Activated gamma-delta T cell (primary cell): ENCODE measurements around the gene REXO5.
"Not testable (repeated sequence)": the region's sequence is repeated elsewhere in the genome, so short reads cannot be mapped to it uniquely, and the experiment has no call there.

Source experiments
- DNase-seq: peaks from one replicate; lab custom pipeline; 2025; lab: John Stamatoyannopoulos, UW
- total RNA-seq, 2 donors: gene quantifications; one replicate each; lab custom pipeline; 2026; lab: John Stamatoyannopoulos, UW

The REXO5 gene, protein sequence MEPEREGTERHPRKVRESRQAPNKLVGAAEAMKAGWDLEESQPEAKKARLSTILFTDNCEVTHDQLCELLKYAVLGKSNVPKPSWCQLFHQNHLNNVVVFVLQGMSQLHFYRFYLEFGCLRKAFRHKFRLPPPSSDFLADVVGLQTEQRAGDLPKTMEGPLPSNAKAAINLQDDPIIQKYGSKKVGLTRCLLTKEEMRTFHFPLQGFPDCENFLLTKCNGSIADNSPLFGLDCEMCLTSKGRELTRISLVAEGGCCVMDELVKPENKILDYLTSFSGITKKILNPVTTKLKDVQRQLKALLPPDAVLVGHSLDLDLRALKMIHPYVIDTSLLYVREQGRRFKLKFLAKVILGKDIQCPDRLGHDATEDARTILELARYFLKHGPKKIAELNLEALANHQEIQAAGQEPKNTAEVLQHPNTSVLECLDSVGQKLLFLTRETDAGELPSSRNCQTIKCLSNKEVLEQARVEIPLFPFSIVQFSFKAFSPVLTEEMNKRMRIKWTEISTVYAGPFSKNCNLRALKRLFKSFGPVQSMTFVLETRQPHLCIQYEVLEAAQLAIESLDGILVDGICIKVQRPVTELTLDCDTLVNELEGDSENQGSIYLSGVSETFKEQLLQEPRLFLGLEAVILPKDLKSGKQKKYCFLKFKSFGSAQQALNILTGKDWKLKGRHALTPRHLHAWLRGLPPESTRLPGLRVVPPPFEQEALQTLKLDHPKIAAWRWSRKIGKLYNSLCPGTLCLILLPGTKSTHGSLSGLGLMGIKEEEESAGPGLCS
- total RNA-seq: 1.1 to 5.1 reads per million in 2 donors

DNA sequence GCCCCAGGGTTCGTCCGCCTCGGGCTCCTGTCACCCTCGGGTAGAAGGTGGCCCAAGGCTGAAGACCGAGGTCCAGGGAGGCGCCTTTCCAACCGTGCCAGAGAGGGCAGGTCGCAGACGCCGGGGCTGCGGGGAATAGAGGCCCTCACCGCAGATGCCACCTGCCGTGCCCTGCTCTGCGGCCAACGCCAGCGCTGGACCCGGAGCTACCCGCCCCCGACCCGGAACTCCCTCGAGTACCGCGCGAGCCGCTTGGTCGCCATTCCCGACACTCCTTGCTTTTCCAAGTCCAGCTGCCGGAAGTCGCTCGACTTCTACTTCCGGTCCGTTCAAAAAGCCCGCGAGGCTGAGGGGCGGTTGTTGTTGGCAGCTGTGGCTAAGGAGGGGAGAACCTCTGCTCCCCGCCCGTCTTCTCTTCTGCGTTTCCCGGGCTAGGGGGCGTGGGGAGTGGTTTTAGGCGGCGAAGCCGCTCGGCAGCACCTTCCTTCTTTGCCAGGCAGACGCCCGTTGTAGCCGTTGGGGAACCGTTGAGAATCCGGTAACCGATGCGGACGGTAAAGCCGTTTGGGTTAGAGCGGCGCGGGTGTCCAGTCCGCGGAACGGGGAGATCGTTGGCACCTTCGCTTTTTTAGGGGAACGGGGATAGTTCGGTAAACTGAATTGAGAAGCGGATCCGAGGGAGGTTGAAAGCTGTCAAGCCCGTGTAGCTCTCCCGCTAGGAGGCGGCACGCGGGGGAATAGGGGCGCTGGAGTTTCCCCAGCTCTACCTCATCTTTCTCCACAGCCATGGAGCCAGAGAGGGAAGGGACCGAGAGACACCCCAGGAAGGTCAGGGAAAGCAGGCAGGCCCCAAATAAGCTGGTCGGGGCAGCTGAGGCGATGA lies at the start of gene REXO5, which contains the start of gene ERI2:
TSS of gene REXO5 (plus strand) at position 360 of the 883 bp plus-strand sequence. CDS start at position 787, 427 bp downstream.
TSS of gene ERI2 (minus strand) at position 305 of the 883 bp plus-strand sequence. CDS start at position 263, 42 bp downstream.
- DNase-seq: peak; percentile 30

DNA sequence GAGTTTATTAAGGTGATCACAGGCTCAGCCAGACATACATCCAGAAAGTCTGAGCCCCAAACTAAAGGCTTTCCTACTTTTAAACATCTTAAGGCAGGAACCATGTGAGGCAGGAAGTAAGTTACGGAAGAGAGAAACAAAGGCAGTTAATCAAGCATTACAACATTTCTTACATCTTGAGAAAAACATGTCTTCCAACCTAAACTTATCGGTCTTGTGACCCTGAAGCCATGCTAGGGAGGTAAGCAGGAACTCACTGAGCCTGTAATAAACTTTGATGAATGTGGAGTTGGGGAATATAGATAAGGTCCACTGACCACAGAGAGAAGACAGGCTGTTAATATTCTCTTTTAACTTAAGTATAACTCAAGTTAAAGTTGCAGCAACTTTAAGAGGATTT lies 46.0 kb upstream of the REXO5 start:
- no peak for DNase-seq

DNA sequence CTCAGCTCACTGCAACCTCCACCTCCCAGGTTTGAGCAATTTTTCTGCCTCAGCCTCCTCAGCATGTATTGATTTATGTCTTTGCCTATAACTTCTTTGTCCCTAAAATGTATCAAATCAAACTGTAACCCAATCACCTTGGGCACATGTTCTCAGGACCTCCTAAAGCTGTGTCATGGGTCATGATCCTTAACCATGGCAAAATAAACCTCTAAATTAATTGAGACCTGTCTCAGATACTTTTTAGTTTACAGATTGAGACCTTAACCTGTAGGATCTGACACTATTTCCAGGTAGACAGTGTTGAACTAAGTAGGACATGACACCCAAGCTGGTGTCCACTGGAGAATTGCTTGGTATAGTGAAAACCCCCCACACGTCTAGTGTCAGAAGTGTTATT lies 45.2 kb upstream of the REXO5 start:
- no peak for DNase-seq

DNA sequence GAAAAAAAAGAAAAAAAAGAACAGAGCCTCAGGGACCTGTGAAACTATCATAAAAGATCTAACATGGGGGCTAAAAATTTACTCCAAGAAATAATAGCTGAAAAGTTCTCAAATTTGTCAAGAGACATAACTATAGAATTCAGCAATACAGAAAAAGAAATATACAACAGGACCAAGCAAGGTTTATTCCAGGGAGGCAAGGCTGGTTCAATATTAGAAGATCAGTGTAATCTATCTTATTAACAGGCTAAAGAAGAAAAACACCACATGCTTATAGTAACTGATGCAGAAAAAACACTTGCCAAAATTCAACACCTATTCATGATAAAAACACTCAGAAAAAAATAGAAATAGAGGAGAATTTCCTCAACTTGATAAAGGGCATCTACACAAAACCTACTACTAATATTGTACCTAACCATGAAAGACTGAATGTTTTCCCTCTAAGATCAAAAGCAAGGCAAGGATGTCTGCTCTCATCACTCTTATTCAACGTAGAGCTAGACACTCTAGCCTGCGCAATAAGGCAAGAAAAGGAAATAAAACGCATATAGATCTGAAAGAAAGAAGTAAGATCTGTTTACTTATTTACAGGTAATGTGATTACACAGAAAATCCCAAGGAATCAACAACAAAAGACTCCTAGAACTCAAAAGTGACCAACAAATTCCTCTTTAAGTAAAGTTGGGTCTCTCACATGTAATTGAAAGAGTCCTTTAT lies 43.8 kb upstream of the REXO5 start:
- DNase-seq: no peak

DNA sequence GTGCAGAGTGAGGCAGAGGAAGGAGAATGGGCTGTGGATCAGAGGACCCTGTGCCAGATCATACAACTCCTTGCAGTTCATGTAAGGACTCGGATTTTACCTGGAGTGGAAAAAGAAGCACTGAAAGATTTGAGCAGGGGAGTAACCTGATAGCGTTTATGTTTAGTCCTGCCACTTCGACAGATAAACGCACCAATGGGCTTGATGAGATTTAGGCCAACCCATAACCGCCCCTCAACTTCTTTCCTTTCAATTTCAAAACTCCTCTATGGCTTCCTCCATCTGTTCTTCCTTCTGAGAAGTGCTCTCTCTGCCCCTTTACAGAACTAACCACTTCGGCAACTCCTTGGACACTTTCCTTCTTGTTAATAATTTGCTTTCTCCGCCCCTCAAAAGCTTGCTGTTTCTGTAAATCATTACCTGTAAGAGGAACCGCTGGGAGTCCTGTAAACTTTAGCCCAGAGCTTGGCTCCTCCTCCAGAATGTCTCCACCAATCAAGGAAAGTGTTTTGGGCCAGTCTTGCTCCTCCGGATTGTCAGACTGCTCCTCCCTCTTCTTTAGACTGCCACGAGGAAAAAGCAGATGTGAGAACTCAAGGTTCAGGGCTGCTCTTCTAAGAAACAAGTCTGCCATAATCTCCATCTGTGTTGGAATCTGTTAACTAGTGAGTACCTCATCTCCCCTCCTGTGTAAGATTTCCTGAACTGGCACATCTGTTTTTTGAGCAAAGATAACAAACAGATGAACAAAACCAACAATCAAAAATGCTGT lies 42.7 kb upstream of the REXO5 start, which contains the start of gene ACSM3:
TSS of gene ACSM3 (plus strand) at position 554 of the 772 bp plus-strand sequence. CDS start 6,021 bp downstream, outside the sequence.
- no peak for DNase-seq

DNA sequence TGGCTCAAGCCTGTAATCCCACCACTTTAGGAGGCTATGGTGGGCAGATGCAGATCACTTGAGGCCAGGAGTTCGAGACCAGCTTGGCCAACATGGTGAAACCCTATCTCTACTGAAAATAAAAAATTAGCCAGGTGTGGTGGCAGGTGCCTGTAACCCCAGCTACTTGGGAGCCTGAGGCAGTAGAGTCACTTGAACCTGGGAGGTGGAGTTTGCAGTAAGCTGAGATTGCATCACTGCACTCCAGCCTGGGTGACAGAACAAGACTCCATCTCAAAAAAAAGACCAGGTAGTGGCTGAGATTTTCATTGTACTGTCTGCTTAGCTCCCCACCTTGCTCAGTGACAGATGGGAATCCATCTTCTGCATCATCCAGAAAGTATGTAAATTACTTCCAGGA lies 41.9 kb upstream of the REXO5 start:
- not testable (repeated sequence) for DNase-seq

DNA sequence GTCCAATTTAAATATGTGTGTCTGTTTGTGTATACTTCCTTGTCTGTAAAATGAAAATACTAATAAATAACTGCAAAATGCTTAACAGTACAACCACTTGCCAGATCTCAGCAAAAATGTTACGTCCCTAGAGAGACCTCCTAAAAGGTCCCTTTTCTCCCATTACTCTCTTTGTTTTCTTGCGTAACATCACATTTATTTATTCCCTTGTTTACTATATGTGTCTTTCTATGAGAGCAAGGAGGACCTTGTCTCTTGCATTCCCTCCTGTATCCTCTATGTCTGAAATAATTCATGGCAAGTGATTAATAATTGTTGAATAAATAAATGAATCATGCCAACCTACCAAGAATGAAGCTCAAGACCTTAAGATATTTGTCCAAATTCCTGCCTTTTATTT lies 40.6 kb upstream of the REXO5 start:
- DNase-seq: no peak

DNA sequence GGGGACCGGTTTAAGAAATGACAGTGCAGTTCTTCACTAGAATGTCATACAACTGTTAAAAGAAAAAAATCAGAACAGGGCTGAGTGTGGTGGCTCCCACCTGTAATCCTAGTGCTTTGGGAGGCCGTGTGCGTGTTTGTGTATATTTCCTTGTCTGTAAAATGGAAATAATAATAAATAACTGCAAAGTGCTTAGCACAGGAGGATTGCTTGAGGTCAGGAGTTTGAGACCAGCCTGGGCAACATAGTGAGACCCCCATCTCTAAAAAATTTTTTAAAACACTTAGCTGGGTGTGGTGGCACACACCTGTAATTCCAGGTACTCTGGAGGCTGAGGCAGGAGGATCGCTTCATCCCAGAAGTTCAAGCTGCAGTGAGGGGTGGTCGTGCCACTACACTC lies 40.0 kb upstream of the REXO5 start:
- DNase-seq: no peak

DNA sequence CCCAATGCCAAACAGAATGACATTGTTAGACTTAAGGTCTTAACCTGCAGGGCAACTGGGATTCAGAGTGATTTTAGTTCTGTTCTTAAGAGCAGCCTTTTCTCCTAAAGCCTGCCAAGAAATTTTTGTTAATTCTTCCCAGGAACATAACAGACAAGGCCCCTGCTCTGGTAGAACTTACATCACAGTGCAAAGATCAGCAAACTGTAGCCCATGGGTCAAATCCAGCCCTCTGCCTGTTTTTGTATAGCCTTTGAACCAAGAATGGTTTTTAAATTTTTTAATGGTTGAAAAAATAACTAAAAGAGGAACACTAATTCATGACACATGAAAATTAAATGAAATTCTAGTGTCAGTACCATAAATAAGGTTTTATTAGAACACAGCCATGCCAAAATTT lies 38.8 kb upstream of the REXO5 start:
- no peak for DNase-seq

DNA sequence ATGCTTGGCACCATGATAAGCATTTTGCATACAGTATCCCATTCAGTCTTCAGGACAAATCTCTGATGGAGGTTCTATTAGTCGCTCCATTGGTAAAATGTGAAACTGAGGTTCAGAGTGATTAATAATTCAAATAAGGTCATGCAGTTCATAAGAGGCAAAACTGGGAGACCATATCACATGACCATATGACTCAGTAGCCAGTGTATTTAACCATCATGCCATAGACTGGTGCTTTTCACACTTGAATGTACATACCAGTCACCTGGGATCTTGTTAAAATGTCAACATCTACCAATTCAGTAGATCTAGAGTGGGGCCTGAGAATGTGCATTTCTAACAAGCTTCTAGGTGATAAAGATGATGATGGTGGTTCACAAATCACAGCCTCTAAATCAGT lies 38.2 kb upstream of the REXO5 start:
- DNase-seq: no peak

DNA sequence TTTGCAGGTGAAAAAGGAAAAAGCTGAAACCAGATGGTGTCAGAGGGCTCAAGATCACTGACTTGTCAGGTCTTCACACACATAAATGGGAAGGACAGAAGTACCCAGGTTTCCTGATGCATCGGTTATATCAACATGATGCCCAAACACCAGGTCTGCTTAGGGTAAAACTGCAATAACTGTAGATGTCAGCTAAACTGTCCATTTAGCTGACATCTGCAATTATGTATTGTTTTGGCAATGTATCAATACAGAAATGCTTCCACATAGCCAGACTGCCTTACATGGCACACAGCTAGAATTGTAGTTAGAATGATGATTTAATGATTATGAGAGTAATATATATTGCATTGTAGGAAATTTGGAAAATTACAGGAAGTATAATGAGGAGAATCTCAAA lies 37.5 kb upstream of the REXO5 start:
- no peak for DNase-seq

DNA sequence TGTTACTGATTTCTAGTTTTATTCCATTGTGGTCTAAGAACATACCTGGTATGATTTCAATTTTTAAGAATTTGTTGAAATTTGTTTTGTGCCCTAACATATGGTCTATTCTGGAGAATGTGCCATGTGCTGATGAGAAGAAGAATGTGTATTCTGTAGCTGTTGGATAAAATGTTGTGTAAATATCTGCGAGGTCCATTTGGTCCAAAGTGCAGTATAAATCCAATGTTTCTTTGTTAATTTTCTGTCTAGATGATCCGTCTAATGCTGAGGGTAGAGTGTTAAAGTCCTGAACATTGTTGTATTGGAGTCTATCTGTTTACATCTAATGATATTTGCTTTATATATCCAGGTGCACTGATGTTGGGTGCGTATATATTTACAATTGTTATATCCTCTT lies 32.6 kb upstream of the REXO5 start:
- no peak for DNase-seq

DNA sequence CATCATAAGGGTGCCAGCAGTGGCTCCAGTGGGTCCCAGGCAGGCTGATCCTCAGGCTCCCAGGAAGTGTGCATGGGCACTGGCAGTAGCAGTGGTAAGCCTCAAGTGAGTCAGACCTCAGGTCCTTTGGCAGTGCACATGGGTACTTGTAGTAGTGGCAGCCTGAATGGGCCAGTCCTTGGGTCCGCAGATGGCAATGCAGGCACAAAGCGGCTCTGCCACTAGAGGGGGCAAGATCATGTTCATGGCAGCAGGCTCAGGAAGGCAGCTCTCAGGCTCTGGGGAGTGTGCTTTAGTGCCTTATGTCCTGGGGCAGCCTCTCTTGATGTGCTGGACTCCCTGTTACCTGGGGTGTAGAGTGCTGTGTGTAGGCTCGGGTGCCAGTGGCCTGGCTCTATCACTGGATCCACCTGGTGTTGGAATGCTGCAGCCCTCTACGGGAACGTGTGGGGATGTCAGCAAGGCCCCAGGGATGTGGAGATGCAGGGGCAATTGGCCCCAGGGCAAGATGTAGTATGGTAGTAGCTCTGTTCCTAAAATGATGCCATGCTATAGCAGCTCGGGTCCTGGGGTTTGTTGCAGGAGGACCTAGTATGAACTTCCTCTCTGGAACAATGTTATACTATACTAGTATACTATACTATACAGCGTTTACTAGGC lies 31.5 kb upstream of the REXO5 start:
- no peak for DNase-seq

DNA sequence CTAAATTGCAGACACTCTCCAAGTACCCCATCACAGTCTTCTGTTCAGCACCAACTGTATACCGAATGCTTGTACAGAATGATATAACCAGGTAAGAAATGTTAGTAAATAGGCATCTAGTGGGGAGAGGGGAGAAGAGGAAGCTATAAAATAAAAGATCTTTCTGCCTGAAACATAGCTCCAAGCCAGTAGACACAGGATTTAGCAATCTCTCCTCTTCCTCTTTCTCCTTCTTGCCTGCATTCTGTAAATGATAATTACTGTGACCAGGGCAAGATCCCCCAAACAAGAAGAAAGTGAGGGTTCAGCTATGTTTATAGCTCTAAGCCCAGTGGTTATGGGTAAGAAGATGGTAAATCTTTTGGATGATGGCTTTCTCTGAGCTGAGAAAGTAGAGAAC lies 24.6 kb upstream of the REXO5 start:
- no peak for DNase-seq

DNA sequence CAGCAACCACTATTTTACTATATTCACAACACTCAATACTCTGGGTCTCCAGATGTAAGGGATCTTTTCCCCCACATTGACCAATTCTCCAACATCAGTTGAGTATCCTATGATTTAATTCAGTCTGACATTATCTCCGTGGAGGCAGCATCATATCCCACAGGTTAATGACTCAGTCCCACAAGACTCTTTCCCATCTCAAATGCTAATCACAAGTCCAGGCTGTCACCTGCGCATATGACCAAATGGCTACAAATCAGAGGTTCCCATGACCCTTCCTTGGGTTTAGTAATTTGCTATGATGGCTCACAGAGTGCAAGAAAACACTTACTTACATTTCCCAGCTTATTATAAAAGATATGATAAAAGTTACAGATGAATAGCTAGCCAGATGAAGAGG lies 23.9 kb upstream of the REXO5 start:
- DNase-seq: no peak

DNA sequence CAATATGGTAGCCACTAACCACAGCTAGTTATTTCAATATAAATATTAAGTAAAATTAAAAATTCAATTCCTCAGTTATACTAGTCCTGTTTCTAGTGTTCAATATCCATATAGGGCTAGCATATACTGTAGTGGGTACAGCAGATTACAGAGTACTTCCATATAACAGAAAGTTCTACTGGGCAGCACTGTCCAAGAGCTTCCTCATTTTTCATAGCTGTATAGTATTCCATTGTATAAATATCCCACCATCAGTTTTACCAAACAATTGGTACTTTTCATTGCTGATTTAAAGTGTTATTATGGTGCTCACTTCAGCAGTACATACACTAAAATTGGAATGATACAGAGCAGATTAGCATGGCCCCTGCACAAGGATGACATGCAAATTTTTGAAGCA lies 22.1 kb upstream of the REXO5 start:
- no peak for DNase-seq

DNA sequence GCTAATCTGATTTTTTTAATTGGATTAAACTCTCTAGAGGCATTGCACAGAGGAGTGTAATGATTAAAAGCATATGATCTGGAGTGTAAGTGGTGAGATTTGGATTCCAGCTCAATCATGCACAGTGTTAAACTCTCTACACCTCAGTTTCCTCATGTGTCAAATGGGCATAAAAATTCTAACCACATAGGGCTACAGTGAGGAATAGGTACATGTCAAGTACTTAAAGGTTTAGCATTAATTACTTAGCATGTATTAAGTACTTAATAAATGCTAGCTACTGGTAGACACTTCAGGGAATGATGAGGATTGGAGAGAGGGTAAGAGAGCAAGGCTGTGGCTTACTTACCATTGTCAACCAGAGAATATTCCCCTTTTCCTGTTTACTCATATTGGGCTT lies 17.2 kb upstream of the REXO5 start:
- DNase-seq: no peak

DNA sequence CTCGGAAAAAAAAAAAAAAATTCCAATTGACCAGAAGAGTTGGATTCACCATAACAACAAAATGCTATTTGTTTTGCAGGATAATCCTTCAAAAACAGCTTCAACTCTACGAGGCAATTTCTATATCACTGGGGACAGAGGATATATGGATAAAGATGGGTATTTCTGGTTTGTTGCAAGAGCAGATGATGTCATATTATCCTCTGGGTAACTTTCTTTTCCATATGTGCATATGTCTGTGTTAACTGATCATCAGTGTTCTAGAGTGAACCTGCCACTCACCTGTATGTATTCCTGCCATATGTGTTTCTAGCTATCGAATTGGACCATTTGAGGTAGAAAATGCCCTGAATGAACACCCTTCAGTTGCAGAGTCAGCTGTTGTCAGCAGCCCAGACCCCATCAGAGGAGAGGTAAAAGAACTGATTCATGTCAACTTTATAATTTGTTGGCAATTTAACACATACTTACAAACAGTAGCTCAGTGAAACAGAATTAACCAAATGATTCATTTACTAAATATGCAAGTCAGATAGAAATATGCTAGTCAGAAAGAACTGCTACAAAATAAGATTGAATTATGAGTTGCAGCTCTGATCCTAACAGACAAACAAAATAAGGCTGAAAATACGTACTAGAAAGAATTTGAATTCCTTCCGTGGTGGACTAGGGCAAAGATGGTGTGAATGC lies 14.3 kb upstream of the REXO5 start:
- no peak for DNase-seq

DNA sequence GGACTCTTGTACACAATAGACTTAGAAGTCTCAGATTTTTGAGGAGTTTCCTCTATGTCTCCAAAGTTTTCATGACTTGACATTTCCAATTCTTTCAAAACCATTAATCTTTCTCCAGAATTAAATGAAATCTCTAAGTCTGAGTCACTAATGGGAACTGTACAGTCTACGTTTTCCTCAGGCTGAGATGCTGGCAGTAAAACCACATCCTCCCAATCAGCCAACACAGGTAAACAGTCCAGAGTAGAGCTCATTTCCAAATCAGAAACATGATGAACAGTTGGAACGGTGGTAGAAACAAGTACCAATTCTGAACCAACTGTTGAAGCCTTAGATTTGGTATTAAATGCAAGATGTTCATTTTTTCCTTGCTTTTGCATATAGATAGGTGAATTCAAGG lies 8.0 kb upstream of the REXO5 start:
- DNase-seq: no peak
